ENCODE data around the gene KIF6. TPM values are rescaled to one million over a fixed set of nuclear protein-coding genes. Genes with fewer than 3 reads are reported as not detected.

Gene KIF6
- polyA plus RNA-seq, 1 donor (not counting 4 experiments of a cell fraction or from before 2014, with no cell fraction given), result 0.14 TPM

DNA sequence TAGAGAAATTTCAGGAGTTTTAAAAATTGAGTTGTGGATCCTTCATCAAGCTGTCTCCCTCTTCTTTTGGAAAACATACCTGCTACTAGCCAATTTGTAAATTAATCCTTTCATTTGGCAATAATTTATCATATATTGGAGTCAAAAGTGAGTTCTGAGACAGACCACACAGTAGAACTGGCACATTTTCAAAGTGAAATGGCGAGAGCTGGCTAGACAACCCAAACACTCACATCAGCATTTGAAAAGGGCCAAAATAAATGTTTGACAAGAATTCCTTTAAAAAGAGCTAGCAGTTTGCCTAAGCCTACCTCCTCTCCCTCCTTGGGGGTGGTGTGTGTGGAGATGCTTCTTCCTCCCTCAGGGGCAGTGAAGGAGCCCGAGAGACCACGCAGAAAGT is 354.8 kb downstream of the KIF6 start:
- Histone ChIP-seq H3K4me1 (ENCODE audit: control insufficient read depth, extremely low read depth, insufficient read depth, low read length) (no peaks in the 10 kb centered on the region), H3K36me3 (ENCODE audit: control insufficient read depth in 2 of 2, extremely low read depth in 1 of 2, insufficient read depth in 2 of 2, low read length in 2 of 2) (no peaks in the 10 kb centered on the region), H3K9me1 (ENCODE audit: control insufficient read depth, extremely low read depth, insufficient read depth, low read length) (no peaks in the 10 kb centered on the region), H4K20me1 (ENCODE audit: control insufficient read depth, extremely low read depth, insufficient read depth, low read length) (no peaks in the 10 kb centered on the region), H2AFZ (ENCODE audit: control insufficient read depth, low read length) (no peak overlapping the region), H3K9me3 (ENCODE audit: control insufficient read depth, low read depth, low read length) (no peaks in the 10 kb centered on the region), H3K9ac (ENCODE audit: control insufficient read depth, extremely low read depth, insufficient read depth, low read length) (no peak overlapping the region), H3K4me2 (ENCODE audit: control insufficient read depth, extremely low read depth, insufficient read depth, low read depth, low read length) (no peak overlapping the region), H3K4me3 (ENCODE audit: control insufficient read depth in 2 of 3, extremely low read depth in 1 of 3, insufficient read depth in 2 of 3, low read depth in 1 of 3, low read length in 3 of 3) (no peak overlapping the region), H3K27me3 (ENCODE audit: control insufficient read depth, extremely low read depth, insufficient read depth, low read length) (no peaks in the 10 kb centered on the region), H3K79me2 (ENCODE audit: control insufficient read depth, insufficient read depth, low read length) (no peaks in the 10 kb centered on the region), H3K27ac (ENCODE audit: control insufficient read depth, insufficient read depth, low read length) (no peak overlapping the region)
- TF ChIP-seq CTCF (optimal IDR thresholded peaks at IDR 0.05 in 1 of 3, IDR thresholded peaks at IDR 0.05 in 1 of 3, conservative IDR thresholded peaks at IDR 0.05 in 1 of 3; ENCODE audit: extremely low read depth in 1 of 3, insufficient read depth in 2 of 3, low read length in 3 of 3), result no peak
- TF ChIP-seq EZH2 (IDR thresholded peaks at IDR 0.05; ENCODE audit: low read length), result no peak
- no peak for FAIRE-seq
- dilution Hi-C loops (cut with MboI; ENCODE audit: extremely low pct_ligation_motif_present, low sequenced_read_pairs), result no loop called here
- DNase-seq (ENCODE audit: low read depth, low spot score), result no peak

- no peak for FAIRE-seq
- dilution Hi-C loops (cut with MboI; ENCODE audit: extremely low pct_ligation_motif_present, low sequenced_read_pairs), result no loop called here
- Histone ChIP-seq H3K9me1 (ENCODE audit: control insufficient read depth, extremely low read depth, insufficient read depth, low read length) (no peaks in the 10 kb centered on the region), H3K27me3 (ENCODE audit: control insufficient read depth, extremely low read depth, insufficient read depth, low read length) (no peaks in the 10 kb centered on the region), H3K79me2 (ENCODE audit: control insufficient read depth, insufficient read depth, low read length) (no peaks in the 10 kb centered on the region), H3K4me3 (ENCODE audit: control insufficient read depth in 2 of 3, extremely low read depth in 1 of 3, insufficient read depth in 2 of 3, low read depth in 1 of 3, low read length in 3 of 3) (no peak overlapping the region), H3K9ac (ENCODE audit: control insufficient read depth, extremely low read depth, insufficient read depth, low read length) (no peak overlapping the region), H2AFZ (ENCODE audit: control insufficient read depth, low read length) (no peak overlapping the region), H3K36me3 (ENCODE audit: control insufficient read depth in 2 of 2, extremely low read depth in 1 of 2, insufficient read depth in 2 of 2, low read length in 2 of 2) (no peaks in the 10 kb centered on the region), H3K27ac (ENCODE audit: control insufficient read depth, insufficient read depth, low read length) (no peak overlapping the region), H3K9me3 (ENCODE audit: control insufficient read depth, low read depth, low read length) (no peaks in the 10 kb centered on the region), H3K4me1 (ENCODE audit: control insufficient read depth, extremely low read depth, insufficient read depth, low read length) (no peaks in the 10 kb centered on the region), H3K4me2 (ENCODE audit: control insufficient read depth, extremely low read depth, insufficient read depth, low read depth, low read length) (no peak overlapping the region), H4K20me1 (ENCODE audit: control insufficient read depth, extremely low read depth, insufficient read depth, low read length) (no peaks in the 10 kb centered on the region)
- no peak for TF ChIP-seq EZH2 (IDR thresholded peaks at IDR 0.05; ENCODE audit: low read length)
- TF ChIP-seq CTCF (optimal IDR thresholded peaks at IDR 0.05 in 1 of 3, IDR thresholded peaks at IDR 0.05 in 1 of 3, conservative IDR thresholded peaks at IDR 0.05 in 1 of 3; ENCODE audit: extremely low read depth in 1 of 3, insufficient read depth in 2 of 3, low read length in 3 of 3), result peak in 2 of 3 experiments; percentile 35 to 39
- DNase-seq (ENCODE audit: low read depth, low spot score), result no peak
These were observed 355.2 kb downstream of the KIF6 start for GRCh38 chr6:39369987-39370386.
